ENCODE measurements around the gene SATB1.
"Not testable (repeated sequence)": the region's sequence is repeated elsewhere in the genome, so short reads cannot be mapped to it uniquely, and the experiment has no call there.

SATB1 gene

GRCh38 chr3:18424729-18425640 is at the start of gene SATB1:
Gene SATB1 (minus strand): TSS chr3:18425339. CDS start chr3:18420967, 4,372 bp downstream.
- DNase-seq (ENCODE audit: low spot score): peak; percentile 63

GRCh38 chr3:18474202-18474601 is 49.1 kb upstream of the SATB1 start:
- no peak for DNase-seq (ENCODE audit: low spot score)

GRCh38 chr3:18469775-18470174 is 44.6 kb upstream of the SATB1 start:
- peak; percentile 18 for DNase-seq (ENCODE audit: low spot score)

DNA sequence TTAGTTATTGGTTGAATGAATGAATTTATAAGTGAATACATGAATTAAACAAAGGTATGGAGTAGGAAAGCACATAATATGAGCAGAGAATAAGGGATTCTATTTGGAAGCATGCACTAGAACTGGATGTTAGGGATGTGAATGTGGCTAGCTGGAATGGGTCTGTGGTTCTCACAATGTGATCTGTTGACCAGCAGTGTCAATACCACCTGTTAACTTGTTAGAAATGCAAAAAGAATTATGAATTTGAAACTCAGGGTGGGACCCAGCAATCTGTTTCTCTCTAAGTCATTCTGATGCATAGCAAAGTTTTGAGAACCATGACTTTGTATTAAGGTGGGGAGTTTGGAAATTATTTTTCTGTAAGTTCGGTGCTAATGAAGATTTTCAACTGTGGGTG is 41.0 kb upstream of the SATB1 start:
- DNase-seq (ENCODE audit: low spot score): no peak

DNA sequence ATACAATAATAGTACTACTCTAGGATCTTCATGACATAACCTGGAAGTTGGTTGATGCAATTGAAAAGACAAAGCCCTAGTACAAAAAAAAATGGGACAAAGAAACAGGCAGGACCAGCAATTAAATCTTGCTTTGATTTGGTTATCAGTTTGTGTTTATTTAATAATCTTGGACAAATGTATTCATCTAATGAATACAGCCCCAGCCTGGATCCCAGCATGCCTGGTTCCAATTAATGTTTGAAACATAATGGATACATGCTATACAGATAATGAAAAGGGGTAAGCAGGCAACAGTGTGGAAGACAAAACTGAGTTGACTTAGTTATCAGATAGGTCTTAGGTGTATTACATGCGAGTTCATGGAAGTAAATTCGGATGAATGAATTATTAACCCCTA is 29.6 kb upstream of the SATB1 start:
- no peak for DNase-seq (ENCODE audit: low spot score)

- not testable (repeated sequence) for DNase-seq (ENCODE audit: low spot score)
Measured at GRCh38 chr3:18449618-18450017, 24.5 kb upstream of the SATB1 start.

DNA sequence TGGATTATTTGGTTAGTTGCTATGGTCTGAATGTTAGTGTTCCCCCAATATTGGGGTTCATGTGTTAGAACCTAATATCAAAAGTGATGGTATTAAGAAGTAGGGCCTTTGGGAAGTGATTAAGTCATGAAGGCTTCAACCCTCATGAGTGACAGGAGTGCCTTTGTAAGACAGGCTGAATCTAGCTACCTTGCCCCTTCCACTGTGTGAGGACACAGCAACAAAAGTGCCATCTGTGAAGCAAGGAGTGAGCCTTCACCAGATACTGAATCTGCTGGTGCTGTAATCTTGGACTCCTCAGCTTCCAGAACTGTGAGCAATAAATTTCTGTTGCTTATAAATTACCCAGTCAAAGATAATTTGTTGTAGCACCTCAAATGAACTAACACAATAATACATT is 22.6 kb upstream of the SATB1 start:
- no peak for DNase-seq (ENCODE audit: low spot score)

- no peak for DNase-seq (ENCODE audit: low spot score)
Measured at GRCh38 chr3:18446149-18446825, 21.1 kb upstream of the SATB1 start.

GRCh38 chr3:18445401-18446148 is 20.4 kb upstream of the SATB1 start:
- DNase-seq (ENCODE audit: low spot score): no peak

- peak; percentile 64 for DNase-seq (ENCODE audit: low spot score)
Measured at GRCh38 chr3:18444595-18445400, 19.7 kb upstream of the SATB1 start.

DNA sequence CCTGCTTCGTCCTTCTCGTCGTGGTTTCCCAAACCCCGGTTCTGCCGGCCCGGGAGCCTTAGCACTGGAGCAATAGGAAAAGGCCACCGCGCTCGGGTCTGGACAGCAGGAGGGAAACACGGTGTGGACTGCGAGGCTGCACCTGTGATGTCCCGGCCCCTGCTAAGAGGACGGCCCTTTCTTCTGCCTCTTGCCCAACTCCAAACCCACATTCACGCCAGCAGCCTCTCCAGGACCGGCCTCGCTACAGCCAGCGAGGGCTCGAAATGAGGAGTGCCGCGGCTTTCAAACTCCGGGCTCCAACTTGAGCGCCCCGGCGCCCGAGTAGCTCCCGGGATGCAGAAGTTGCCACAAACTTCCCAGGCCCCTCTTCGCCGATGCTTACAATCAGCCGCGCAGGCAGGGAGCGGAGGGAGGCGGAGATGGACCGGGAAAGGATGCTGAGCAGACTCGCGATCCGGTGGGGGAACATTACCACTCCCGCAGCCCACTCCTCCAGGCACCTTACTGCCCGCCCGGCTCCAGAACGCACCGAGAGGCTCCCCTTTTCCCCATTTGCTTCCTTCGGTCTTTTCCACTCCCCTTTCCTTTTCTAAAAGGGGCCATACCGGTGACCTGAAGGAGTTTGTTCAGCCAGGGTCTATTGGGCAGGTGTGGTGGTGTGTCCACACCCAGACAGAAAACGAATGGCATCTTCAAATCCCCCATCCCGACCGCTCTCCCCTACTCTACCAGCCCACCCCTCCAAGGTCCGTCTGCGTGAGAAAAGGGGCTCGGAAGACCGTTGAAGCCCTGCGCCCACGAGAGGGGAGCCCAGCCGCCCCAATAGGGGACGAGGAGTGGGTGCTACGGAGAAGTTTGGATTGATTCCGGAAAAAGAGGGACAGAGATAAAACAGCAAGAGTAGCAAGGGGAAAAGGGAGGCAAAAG is 18.8 kb upstream of the SATB1 start:
- DNase-seq (ENCODE audit: low spot score): peak; percentile 8

GRCh38 chr3:18442756-18443664 is 17.9 kb upstream of the SATB1 start:
- no peak for DNase-seq (ENCODE audit: low spot score)

DNA sequence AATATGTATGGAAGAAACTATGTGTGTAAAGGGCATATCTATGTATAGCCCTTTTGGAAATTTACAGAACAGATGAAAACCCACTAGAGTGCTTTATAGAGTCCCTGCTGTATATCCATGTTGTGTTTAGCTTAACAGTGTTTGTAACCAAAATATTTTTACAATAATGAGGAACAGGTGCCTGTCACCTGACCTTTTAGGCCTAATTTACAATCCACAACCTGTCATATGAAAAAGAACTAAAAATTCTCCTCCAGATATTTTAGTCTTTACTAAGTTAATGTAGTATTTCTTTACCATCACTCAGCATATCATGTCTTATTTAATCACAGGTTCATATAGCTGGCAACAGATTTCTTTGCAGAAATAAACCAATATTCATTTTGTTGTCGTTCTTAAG is 16.4 kb upstream of the SATB1 start:
- no peak for DNase-seq (ENCODE audit: low spot score)

DNA sequence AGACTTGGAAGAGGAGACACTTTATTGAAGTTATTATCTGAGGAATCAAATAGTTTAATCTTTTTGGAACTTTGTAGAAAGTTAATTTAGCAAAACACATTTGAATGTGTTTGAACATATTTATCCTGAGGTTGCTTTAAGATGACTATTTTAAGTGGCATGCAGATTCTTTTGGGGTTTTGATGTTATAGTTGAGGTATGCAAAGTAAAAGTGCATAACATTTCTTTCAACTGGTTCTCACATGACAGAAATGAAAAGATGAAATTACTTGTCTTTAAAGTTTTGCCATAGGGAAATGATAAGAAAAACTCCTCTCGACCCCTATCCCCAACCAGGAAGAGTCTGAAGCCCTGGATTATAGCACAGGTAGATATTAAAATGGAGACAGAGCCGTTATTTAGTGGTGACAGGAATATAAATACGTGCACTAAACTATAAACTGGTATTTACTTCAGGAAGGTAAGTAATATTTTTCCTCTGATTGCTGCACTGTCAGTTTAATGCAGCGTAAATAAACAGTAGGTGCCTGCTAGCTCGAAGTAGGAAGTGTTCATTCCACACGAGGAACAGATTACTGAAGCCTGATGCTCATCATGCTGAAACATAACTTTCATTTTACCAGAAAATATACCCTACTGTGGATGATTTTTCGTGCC is 15.1 kb upstream of the SATB1 start:
- DNase-seq (ENCODE audit: low spot score): no peak

DNA sequence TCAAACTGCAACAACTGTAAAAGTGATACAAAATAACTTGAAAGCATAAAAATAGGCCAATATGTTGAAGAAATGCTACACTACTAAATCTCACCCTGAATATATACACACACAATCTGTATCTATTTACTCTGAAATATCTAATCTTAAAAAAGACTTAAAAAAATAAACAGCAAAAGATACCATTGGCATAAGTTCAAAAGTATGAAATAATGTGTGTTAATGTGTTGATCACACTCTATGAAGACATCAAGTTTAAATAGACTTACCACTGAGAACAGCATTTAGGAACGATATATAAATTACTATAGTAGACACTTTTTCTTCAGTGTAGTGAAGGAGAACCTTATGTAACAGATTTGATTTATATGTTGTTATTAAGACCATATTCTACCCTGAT is 14.1 kb upstream of the SATB1 start:
- no peak for DNase-seq (ENCODE audit: low spot score)

GRCh38 chr3:18438586-18438985 is 13.4 kb upstream of the SATB1 start:
- DNase-seq (ENCODE audit: low spot score): no peak

DNA sequence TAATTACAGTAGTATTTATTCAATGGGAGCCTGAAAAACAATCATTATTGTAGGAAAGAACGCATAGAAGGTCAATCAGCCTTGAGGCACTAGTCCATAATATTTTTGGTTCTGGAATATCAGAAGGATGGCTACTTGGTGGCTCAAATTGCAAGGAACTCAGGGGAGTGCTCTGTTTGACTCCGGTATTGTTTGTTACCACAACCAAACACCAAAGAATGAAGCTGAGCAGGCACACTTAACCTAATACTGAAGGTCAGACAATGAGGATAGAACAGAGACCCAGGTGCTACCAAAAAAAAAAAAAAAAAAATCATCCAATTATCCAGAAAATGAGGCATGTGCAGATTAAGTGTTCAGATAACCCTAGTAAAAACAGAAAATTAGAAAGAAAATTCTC is 11.1 kb upstream of the SATB1 start:
- DNase-seq (ENCODE audit: low spot score): no peak

DNA sequence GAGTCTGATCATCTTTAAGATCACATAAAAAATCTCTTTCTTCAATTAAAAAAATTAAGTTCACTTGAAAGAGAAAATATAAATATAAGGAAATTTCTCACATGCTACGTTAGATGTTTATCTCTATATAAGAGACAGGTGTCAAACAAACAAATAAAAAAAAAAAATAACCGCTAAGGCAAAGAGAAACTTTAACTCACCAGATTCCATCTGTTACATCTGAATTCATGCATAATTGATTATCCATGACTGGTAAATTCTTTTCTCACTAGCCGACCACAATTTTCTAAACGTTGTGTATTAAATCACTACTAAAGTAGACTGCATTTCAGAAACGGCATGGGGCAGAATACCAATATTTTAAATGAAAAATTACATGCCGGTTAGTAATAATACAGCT is 9.6 kb upstream of the SATB1 start:
- DNase-seq (ENCODE audit: low spot score): no peak

DNA sequence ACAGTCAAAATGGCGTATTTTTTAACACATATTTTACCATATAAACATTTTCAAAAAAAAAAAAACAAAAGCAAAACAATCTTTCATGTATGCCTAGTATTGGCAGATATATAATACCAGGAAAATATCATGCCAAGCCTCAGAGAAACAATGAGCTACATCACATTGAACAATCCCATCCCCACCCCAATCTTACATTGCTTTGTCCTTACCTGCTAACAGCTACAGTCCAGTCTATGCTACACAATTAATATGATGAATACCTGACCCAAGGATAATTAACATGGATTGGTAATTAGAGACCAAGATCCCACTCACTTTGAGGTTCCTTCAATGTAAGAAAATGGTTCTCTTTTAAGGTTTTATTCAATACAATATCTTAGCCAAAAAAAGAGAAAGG is 7.6 kb upstream of the SATB1 start:
- DNase-seq (ENCODE audit: low spot score): no peak

Data from kidney tubule cell (primary cell).